ENCODE results near the gene TMEM161B.

Gene TMEM161B

GRCh38 chr5:88230546-88231066 lies 38.0 kb downstream of the TMEM161B start:
- TF ChIP-seq ARNTL (CRISPR knock-in tag; IDR thresholded peaks at IDR 0.05; ENCODE audit: borderline replicate concordance, low read depth) (no peak), ZNF565 (CRISPR knock-in tag; conservative IDR thresholded peaks at IDR 0.05; ENCODE audit: low read depth) (no peak), ZNF8 (CRISPR knock-in tag; IDR thresholded peaks at IDR 0.05) (no peak), OSR1 (CRISPR knock-in tag; IDR thresholded peaks at IDR 0.05) (no peak), SNAI2 (CRISPR knock-in tag; IDR thresholded peaks at IDR 0.05) (no peak), ZFP30 (CRISPR knock-in tag; IDR thresholded peaks at IDR 0.05) (no peak), RARB (CRISPR knock-in tag; IDR thresholded peaks at IDR 0.05) (no peak), PATZ1 (CRISPR knock-in tag; IDR thresholded peaks at IDR 0.05; ENCODE audit: borderline replicate concordance) (no peak), ESRRG (CRISPR knock-in tag; IDR thresholded peaks at IDR 0.05) (no peak), BACH2 (CRISPR knock-in tag; IDR thresholded peaks at IDR 0.05; ENCODE audit: borderline replicate concordance) (no peak), PPARA (CRISPR knock-in tag; IDR thresholded peaks at IDR 0.05; ENCODE audit: borderline replicate concordance) (no peak), CSDC2 (CRISPR knock-in tag; IDR thresholded peaks at IDR 0.05) (no peak), ZC3H10 (CRISPR knock-in tag; IDR thresholded peaks at IDR 0.05) (no peak)
- TF ChIP-seq, protein P1, sequence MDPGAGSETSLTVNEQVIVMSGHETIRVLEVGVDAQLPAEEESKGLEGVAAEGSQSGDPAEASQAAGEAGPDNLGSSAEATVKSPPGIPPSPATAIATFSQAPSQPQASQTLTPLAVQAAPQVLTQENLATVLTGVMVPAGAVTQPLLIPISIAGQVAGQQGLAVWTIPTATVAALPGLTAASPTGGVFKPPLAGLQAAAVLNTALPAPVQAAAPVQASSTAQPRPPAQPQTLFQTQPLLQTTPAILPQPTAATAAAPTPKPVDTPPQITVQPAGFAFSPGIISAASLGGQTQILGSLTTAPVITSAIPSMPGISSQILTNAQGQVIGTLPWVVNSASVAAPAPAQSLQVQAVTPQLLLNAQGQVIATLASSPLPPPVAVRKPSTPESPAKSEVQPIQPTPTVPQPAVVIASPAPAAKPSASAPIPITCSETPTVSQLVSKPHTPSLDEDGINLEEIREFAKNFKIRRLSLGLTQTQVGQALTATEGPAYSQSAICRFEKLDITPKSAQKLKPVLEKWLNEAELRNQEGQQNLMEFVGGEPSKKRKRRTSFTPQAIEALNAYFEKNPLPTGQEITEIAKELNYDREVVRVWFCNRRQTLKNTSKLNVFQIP (CRISPR knock-in tag; IDR thresholded peaks at IDR 0.05; ENCODE audit: borderline replicate concordance, low read depth): no peak
- no peak for ATAC-seq

- no peak for ATAC-seq
- TF ChIP-seq, protein P1 (CRISPR knock-in tag; IDR thresholded peaks at IDR 0.05; ENCODE audit: borderline replicate concordance, low read depth): no peak
- TF ChIP-seq, protein P2, sequence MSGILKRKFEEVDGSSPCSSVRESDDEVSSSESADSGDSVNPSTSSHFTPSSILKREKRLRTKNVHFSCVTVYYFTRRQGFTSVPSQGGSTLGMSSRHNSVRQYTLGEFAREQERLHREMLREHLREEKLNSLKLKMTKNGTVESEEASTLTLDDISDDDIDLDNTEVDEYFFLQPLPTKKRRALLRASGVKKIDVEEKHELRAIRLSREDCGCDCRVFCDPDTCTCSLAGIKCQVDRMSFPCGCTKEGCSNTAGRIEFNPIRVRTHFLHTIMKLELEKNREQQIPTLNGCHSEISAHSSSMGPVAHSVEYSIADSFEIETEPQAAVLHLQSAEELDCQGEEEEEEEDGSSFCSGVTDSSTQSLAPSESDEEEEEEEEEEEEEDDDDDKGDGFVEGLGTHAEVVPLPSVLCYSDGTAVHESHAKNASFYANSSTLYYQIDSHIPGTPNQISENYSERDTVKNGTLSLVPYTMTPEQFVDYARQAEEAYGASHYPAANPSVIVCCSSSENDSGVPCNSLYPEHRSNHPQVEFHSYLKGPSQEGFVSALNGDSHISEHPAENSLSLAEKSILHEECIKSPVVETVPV (CRISPR knock-in tag; IDR thresholded peaks at IDR 0.05): no peak
- TF ChIP-seq PATZ1 (CRISPR knock-in tag; IDR thresholded peaks at IDR 0.05; ENCODE audit: borderline replicate concordance) (no peak), ZNF565 (CRISPR knock-in tag; conservative IDR thresholded peaks at IDR 0.05; ENCODE audit: low read depth) (no peak), ESRRG (CRISPR knock-in tag; IDR thresholded peaks at IDR 0.05) (no peak), TSHZ2 (CRISPR knock-in tag; IDR thresholded peaks at IDR 0.05) (no peak), OSR1 (CRISPR knock-in tag; IDR thresholded peaks at IDR 0.05) (no peak), ZNF8 (CRISPR knock-in tag; IDR thresholded peaks at IDR 0.05) (no peak), PPARA (CRISPR knock-in tag; IDR thresholded peaks at IDR 0.05; ENCODE audit: borderline replicate concordance) (no peak), ISL1 (CRISPR knock-in tag; IDR thresholded peaks at IDR 0.05) (no peak), TOX (CRISPR knock-in tag; IDR thresholded peaks at IDR 0.05; ENCODE audit: borderline replicate concordance) (no peak), BACH2 (CRISPR knock-in tag; IDR thresholded peaks at IDR 0.05; ENCODE audit: borderline replicate concordance) (no peak), ZFP3 (CRISPR knock-in tag; IDR thresholded peaks at IDR 0.05) (no peak), SNAI2 (CRISPR knock-in tag; IDR thresholded peaks at IDR 0.05) (no peak), ZC3H10 (CRISPR knock-in tag; IDR thresholded peaks at IDR 0.05) (no peak), ARNTL (CRISPR knock-in tag; IDR thresholded peaks at IDR 0.05; ENCODE audit: borderline replicate concordance, low read depth) (no peak), CREB5 (CRISPR knock-in tag; IDR thresholded peaks at IDR 0.05; ENCODE audit: low read depth) (no peak)
Measured at GRCh38 chr5:88226881-88227450, 41.7 kb downstream of the TMEM161B start.
